RWPE2 (cell line): ENCODE results near the gene ANO6.

ENCODE experiments used
- ATAC-seq: fragments of 200-7000 bp; cut with Tn5 transposase; 3 replicates; pipeline ENCODE4 v1.9.1; 2021; ENCODE audit warnings: low read depth
- DNase-seq: peaks from one replicate; pipeline ENCODE4 v3.0.0-alpha.2; 2020; ENCODE audit warnings: low spot score
- H3K27ac ChIP-seq: fragments of 450-650 bp; 2 replicates; pipeline ENCODE4 v1.5.1; 2017; ENCODE audit warnings: mild to moderate bottlenecking; ENCODE audit not compliant: poor library complexity, severe bottlenecking
- H3K27me3 ChIP-seq: fragments of 250-450 bp; sonication (Bioruptor Pico); 2 replicates; pipeline ENCODE4 v1.5.1; 2021; ENCODE audit warnings: mild to moderate bottlenecking, moderate library complexity; ENCODE audit not compliant: insufficient read depth, poor library complexity, severe bottlenecking
- H3K36me3 ChIP-seq: fragments of 250-450 bp; sonication (Bioruptor Pico); 2 replicates; pipeline ENCODE4 v1.5.1; 2020; ENCODE audit warnings: low read depth, mild to moderate bottlenecking, moderate library complexity
- H3K4me1 ChIP-seq: fragments of 250-450 bp; sonication (Bioruptor Pico); 2 replicates; pipeline ENCODE4 v1.5.1; 2021; ENCODE audit warnings: mild to moderate bottlenecking, moderate library complexity; ENCODE audit not compliant: insufficient read depth, poor library complexity, severe bottlenecking
- H3K4me3 ChIP-seq: fragments of 250-450 bp; sonication (Bioruptor Pico); 2 replicates; pipeline ENCODE4 v1.5.1; 2021; ENCODE audit warnings: mild to moderate bottlenecking, moderate library complexity; ENCODE audit not compliant: severe bottlenecking
- H3K9me3 ChIP-seq: fragments of 250-450 bp; sonication (Bioruptor Pico); 2 replicates; pipeline ENCODE4 v1.5.1; 2021; ENCODE audit warnings: mild to moderate bottlenecking, moderate library complexity; ENCODE audit not compliant: severe bottlenecking
- CTCF ChIP-seq: fragments of 450-650 bp; IDR thresholded peaks from one replicate; pipeline ENCODE4 v1.5.1; 2017; ENCODE audit warnings: mild to moderate bottlenecking, moderate library complexity; ENCODE audit not compliant: poor library complexity, severe bottlenecking

The ANO6 gene

GRCh38 chr12:45216983-45217485 lies 1.1 kb downstream of the ANO6 start:
- H3K9me3 ChIP-seq: no peaks in the 10 kb centered on the region
- no peak for TF ChIP-seq CTCF
- ATAC-seq (no peak), DNase-seq (no peak)
- H3K4me1 ChIP-seq: peaks cover 36% of the 10 kb centered on the region
- peak overlapping the region; percentile 89 for H3K4me3 ChIP-seq
- no peaks in the 10 kb centered on the region for H3K27me3 ChIP-seq
- peak overlapping the region; percentile 93 for H3K27ac ChIP-seq
- H3K36me3 ChIP-seq: no peaks in the 10 kb centered on the region

DNA sequence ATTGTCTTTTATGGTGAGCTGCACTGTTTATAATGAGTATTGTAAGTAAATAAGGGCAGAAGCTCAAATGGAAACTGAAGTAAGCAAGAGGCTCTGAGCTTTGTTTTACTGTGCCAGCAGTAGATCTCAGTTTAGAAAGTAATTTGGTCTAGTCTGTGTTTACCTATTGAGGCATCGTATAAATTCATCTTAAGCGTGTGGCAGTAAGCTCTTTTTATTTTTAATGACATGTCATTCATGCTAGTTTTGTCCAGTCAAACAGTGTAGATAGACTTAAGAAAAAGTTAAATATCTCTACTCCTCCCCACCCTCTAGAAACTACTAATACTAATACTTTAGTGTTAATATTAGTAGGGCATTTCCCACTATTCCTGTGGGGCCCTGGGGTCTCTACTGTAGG lies 2.0 kb downstream of the ANO6 start:
- no peak for TF ChIP-seq CTCF
- ATAC-seq: no peak
- H3K27ac ChIP-seq: peak overlapping the region; percentile 93
- DNase-seq: no peak
- no peaks in the 10 kb centered on the region for H3K27me3 ChIP-seq
- H3K4me1 ChIP-seq: peaks cover 36% of the 10 kb centered on the region
- H3K4me3 ChIP-seq: peak overlapping the region; percentile 89
- no peaks in the 10 kb centered on the region for H3K9me3 ChIP-seq
- no peaks in the 10 kb centered on the region for H3K36me3 ChIP-seq

- no peaks in the 10 kb centered on the region for H3K9me3 ChIP-seq
These were observed 3.7 kb downstream of the ANO6 start for GRCh38 chr12:45219621-45220020.

DNA sequence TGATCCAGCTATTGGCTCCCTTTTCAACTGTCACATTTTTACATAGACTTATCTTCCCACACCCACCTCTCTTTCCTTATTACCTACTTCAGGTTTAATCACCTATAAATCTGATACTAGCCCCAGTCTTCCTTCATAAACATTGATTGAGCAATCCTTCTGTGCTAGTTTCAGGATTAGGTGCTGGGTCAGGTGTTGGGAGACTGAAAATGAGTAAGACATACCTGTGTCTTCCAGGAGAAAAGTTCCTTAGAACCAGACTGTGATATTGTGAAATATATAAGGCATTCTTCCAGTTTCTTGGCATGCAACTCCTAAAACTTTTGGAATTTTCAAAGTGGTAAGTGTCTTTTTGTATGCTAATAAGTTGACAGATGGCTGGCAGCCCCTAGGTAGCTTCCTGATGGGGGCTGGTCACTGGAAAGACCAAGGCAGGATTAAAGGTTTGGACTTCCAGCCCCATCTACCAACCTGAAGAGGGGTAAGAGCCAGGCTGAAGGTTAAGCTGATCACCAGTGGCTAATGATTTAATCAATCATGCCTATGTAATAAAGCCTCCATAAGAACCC lies 4.6 kb downstream of the ANO6 start:
- DNase-seq (no peak), ATAC-seq (peak; percentile 64)
- no peaks in the 10 kb centered on the region for H3K27me3 ChIP-seq
- no peak for TF ChIP-seq CTCF
- peaks cover 38% of the 10 kb centered on the region for H3K4me1 ChIP-seq
- no peak overlapping the region for H3K4me3 ChIP-seq
- H3K36me3 ChIP-seq: peaks cover 3% of the 10 kb centered on the region; the same call in 1 of the 2 replicates
- H3K27ac ChIP-seq: peak overlapping the region; percentile 93
- H3K9me3 ChIP-seq: no peaks in the 10 kb centered on the region

More at GRCh38 chr12:45219621-45220020, 3.7 kb downstream of the ANO6 start:
- DNase-seq: no peak
- H3K4me1 ChIP-seq: peaks cover 38% of the 10 kb centered on the region
- H3K36me3 ChIP-seq: 0 out of 2 replicates have a peak, but pooled peaks cover 3% of the 10 kb centered on the region
- H3K27me3 ChIP-seq: no peaks in the 10 kb centered on the region
- no peak for TF ChIP-seq CTCF
- ATAC-seq: no peak
- H3K4me3 ChIP-seq: no peak overlapping the region
- H3K27ac ChIP-seq: peak overlapping the region; percentile 93

DNA sequence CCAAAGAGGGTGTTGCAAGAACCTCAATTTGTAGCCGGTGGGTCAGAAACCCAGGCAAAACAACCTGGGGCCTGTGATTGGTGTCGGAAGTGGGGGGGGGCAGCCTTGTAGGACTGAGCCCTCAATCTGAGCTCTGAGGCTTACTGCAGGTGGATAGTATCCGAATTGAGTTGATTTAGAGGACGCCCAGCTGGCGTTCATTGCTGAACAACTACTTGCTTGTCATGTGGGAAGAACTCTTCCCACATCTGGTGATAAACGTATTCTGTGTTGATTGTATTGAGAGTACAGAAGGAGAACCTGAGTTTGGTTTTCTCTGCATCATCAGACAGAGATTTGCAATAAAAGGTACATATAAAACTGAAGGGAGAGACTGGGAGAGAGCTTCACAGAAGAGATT lies 5.1 kb downstream of the ANO6 start:
- ATAC-seq (no peak), DNase-seq (no peak)
- H3K27ac ChIP-seq: peak overlapping the region; percentile 93
- no peak overlapping the region for H3K4me3 ChIP-seq
- peaks cover 38% of the 10 kb centered on the region for H3K4me1 ChIP-seq
- no peaks in the 10 kb centered on the region for H3K27me3 ChIP-seq
- no peak for TF ChIP-seq CTCF
- peaks cover 3% of the 10 kb centered on the region; the same call in 1 of the 2 replicates for H3K36me3 ChIP-seq
- H3K9me3 ChIP-seq: no peaks in the 10 kb centered on the region
